ENCODE data around the gene KRTAP22-1. TPM values are rescaled to one million over a fixed set of nuclear protein-coding genes. Genes with fewer than 3 reads are reported as not detected.

KRTAP22-1 gene
- total RNA-seq, 1 donor from 2014 or later, result not detected

- intact Hi-C loops (cut with micrococcal nuclease), result no loop called here
- Histone ChIP-seq H3K36me3 (no peaks in the 10 kb centered on the region), H3K9me3 (replicated peaks) (peaks cover 10% of the 10 kb centered on the region), H3K4me3 (no peak within 1 kb of the TSS), H3K27me3 (ENCODE audit: low read depth) (no peaks in the 10 kb centered on the region), H3K27ac (replicated peaks) (no peak within 1 kb of the TSS), H3K4me1 (no peaks in the 10 kb centered on the region)
- DNase-seq, result no peak
- no peak for TF ChIP-seq CTCF (IDR thresholded peaks at IDR 0.05; ENCODE audit: borderline replicate concordance)
Measured at GRCh38 chr21:30620522-30620921, 19.6 kb downstream of the KRTAP22-1 start, which contains the start of gene KRTAP20-4. KRTAP20-4 (plus strand) TSS chr21:30620627.

- no peak for DNase-seq
- Histone ChIP-seq H3K4me1 (no peaks in the 10 kb centered on the region), H3K4me3 (no peak overlapping the region), H3K9me3 (replicated peaks) (peaks cover 11% of the 10 kb centered on the region), H3K27me3 (ENCODE audit: low read depth) (no peaks in the 10 kb centered on the region), H3K36me3 (no peaks in the 10 kb centered on the region), H3K27ac (replicated peaks) (no peak overlapping the region)
- no peak for TF ChIP-seq CTCF (IDR thresholded peaks at IDR 0.05; ENCODE audit: borderline replicate concordance)
- intact Hi-C loops (cut with micrococcal nuclease), result no loop called here
Measured at GRCh38 chr21:30623362-30623761, 22.5 kb downstream of the KRTAP22-1 start.

GRCh38 chr21:30625449-30626165 is 24.7 kb downstream of the KRTAP22-1 start:
- TF ChIP-seq CTCF (IDR thresholded peaks at IDR 0.05; ENCODE audit: borderline replicate concordance), result no peak
- Histone ChIP-seq H3K27ac (replicated peaks) (no peak overlapping the region), H3K27me3 (ENCODE audit: low read depth) (no peaks in the 10 kb centered on the region), H3K4me3 (no peak overlapping the region), H3K9me3 (replicated peaks) (peaks cover 11% of the 10 kb centered on the region), H3K36me3 (no peaks in the 10 kb centered on the region), H3K4me1 (no peaks in the 10 kb centered on the region)
- DNase-seq, result no peak
- intact Hi-C loops (cut with micrococcal nuclease), result no loop called here

GRCh38 chr21:30628109-30628508 is 27.2 kb downstream of the KRTAP22-1 start:
- no peak for TF ChIP-seq CTCF (IDR thresholded peaks at IDR 0.05; ENCODE audit: borderline replicate concordance)
- Histone ChIP-seq H3K9me3 (replicated peaks) (peaks cover 11% of the 10 kb centered on the region), H3K36me3 (no peaks in the 10 kb centered on the region), H3K4me1 (no peaks in the 10 kb centered on the region), H3K27me3 (ENCODE audit: low read depth) (no peaks in the 10 kb centered on the region), H3K27ac (replicated peaks) (no peak overlapping the region), H3K4me3 (no peak overlapping the region)
- DNase-seq, result no peak
- intact Hi-C loops (cut with micrococcal nuclease), result no loop called here

- intact Hi-C loops (cut with micrococcal nuclease), result no loop called here
- DNase-seq, result no peak
- no peak overlapping the region for H3K4me3 ChIP-seq
Measured at GRCh38 chr21:30629200-30629599, 28.3 kb downstream of the KRTAP22-1 start.

More at GRCh38 chr21:30629200-30629599, 28.3 kb downstream of the KRTAP22-1 start:
- H3K36me3 ChIP-seq, result no peaks in the 10 kb centered on the region
- TF ChIP-seq CTCF (IDR thresholded peaks at IDR 0.05; ENCODE audit: borderline replicate concordance), result no peak
- H3K27me3 ChIP-seq (ENCODE audit: low read depth), result no peaks in the 10 kb centered on the region
- no peaks in the 10 kb centered on the region for H3K4me1 ChIP-seq
- H3K27ac ChIP-seq (replicated peaks), result no peak overlapping the region
- peaks cover 9% of the 10 kb centered on the region for H3K9me3 ChIP-seq (replicated peaks)

Measured in left ventricle myocardium inferior (tissue), 1 donor.